Vagina (tissue), 2 donors: ENCODE measurements around the gene ITFG1. TPM values are rescaled to one million over a fixed set of nuclear protein-coding genes. Genes with fewer than 3 reads are reported as not detected.

Source experiments
- DNase-seq, 2 donors: peaks; one replicate each; pipeline ENCODE4 v3.0.0-alpha.2; 2017; ENCODE audit errors: extremely low spot score in 2 of 2
- H3K27ac ChIP-seq: fragments of 200-600 bp; sonication (generic); one replicate; pipeline ENCODE4 v1.5.1; 2019
- H3K27me3 ChIP-seq: fragments of 200-600 bp; sonication (generic); one replicate; pipeline ENCODE4 v1.5.1; 2019
- H3K36me3 ChIP-seq, 2 donors: fragments of 200-600 bp; sonication (generic); one replicate each; pipeline ENCODE4 v1.5.1; 2017 to 2019
- H3K4me1 ChIP-seq: fragments of 200-600 bp; sonication (generic); one replicate; pipeline ENCODE4 v1.5.1; 2019
- H3K4me3 ChIP-seq, 2 donors: fragments of 200-600 bp; sonication (generic); 1 replicate in 1 of 2; 2 replicates in 1 of 2; pipeline ENCODE4 v1.5.1; 2016 to 2019
- H3K9me3 ChIP-seq: fragments of 200-600 bp; sonication (generic); one replicate; pipeline ENCODE4 v1.5.1; 2019
- POLR2A ChIP-seq, 2 donors: fragments of 450-650 bp; IDR thresholded peaks; one replicate each; pipeline ENCODE4 v1.6.1; 2017; ENCODE audit warnings: antibody characterized with exemption in 2 of 2, mild to moderate bottlenecking in 2 of 2, moderate library complexity in 2 of 2
- POLR2AphosphoS5 ChIP-seq, 2 donors: sonication (generic); formaldehyde crosslinking; IDR thresholded peaks; one replicate each; pipeline ENCODE4 v1.9.0; 2017; ENCODE audit warnings: antibody characterized with exemption in 2 of 2, mild to moderate bottlenecking in 2 of 2, low read depth in 1 of 2; ENCODE audit not compliant: insufficient read depth in 1 of 2
- intact Hi-C: fragments of 100-400 bp; cut with DNase I; formaldehyde crosslinking; loops from one replicate; pipeline ENCODE4 v1.15.1; 2023
- total RNA-seq: library from RNA; depleted of rRNA; stranded (reverse); fragments of >200 nt; gene quantifications from one replicate; pipeline ENCODE4 v1.2.3, GENCODE V29; 2016
- TF ChIP-seq, protein P1 (sequence below), 3 experiments: fragments of 450-650 bp in 2 of 3; fragments of 200-600 bp in 1 of 3; sonication (generic) in 1 of 3; IDR thresholded peaks; one replicate each; pipeline ENCODE4 v1.5.1; 2017 to 2019; ENCODE audit warnings: antibody characterized with exemption in 3 of 3, mild to moderate bottlenecking in 2 of 3, moderate library complexity in 2 of 3

The ITFG1 gene
- total RNA-seq, 1 donor from 2014 or later = 24.8 TPM

DNA sequence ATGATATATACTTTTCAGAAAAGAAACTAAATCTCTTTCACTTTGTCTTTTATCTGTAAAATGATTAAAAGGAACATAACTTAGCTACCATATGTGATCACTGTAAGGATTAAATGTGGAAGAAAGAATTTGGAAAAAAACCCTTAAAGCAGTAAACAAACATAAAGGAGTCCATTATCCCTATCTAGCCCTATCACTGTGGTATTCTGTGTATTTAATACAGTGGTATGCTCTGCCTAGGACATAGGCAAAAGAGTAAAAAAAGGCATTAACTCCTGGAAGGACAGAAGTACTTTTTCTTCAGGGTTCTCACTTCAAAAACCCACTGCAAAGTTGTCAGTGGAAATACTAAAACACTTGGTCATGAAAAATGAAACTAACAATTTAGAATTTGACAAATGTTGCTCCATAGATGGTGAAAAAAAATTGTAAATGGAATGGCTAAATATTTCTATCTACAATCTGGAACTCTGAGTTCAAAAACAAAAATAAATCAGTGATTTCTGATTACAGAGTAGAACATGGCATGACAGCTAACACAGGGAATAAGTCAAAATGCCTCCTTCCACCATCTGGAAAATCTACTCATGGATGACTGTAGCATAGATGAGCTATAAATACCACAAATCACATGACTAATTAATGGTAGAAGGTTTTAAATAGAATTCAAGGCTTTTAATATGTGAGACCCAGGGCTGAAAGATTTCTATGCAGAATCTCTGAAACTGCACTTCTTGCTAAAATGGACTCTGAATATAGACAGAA is 140.1 kb downstream of the ITFG1 start:
- Histone ChIP-seq H3K36me3 (no peaks in the 10 kb centered on the region), H3K9me3 (no peaks in the 10 kb centered on the region), H3K27ac (no peak overlapping the region), H3K4me1 (no peaks in the 10 kb centered on the region), H3K4me3 (no peak overlapping the region), H3K27me3 (no peaks in the 10 kb centered on the region)
- intact Hi-C loops = no loop called here
- no peak for DNase-seq
- TF ChIP-seq, protein P1, sequence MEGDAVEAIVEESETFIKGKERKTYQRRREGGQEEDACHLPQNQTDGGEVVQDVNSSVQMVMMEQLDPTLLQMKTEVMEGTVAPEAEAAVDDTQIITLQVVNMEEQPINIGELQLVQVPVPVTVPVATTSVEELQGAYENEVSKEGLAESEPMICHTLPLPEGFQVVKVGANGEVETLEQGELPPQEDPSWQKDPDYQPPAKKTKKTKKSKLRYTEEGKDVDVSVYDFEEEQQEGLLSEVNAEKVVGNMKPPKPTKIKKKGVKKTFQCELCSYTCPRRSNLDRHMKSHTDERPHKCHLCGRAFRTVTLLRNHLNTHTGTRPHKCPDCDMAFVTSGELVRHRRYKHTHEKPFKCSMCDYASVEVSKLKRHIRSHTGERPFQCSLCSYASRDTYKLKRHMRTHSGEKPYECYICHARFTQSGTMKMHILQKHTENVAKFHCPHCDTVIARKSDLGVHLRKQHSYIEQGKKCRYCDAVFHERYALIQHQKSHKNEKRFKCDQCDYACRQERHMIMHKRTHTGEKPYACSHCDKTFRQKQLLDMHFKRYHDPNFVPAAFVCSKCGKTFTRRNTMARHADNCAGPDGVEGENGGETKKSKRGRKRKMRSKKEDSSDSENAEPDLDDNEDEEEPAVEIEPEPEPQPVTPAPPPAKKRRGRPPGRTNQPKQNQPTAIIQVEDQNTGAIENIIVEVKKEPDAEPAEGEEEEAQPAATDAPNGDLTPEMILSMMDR (IDR thresholded peaks at IDR 0.05) = no peak
- no peak for TF ChIP-seq POLR2AphosphoS5 (IDR thresholded peaks at IDR 0.05; ENCODE audit: insufficient read depth in 1 of 2, low read depth in 1 of 2)
- no peak for TF ChIP-seq POLR2A (IDR thresholded peaks at IDR 0.05)

DNA sequence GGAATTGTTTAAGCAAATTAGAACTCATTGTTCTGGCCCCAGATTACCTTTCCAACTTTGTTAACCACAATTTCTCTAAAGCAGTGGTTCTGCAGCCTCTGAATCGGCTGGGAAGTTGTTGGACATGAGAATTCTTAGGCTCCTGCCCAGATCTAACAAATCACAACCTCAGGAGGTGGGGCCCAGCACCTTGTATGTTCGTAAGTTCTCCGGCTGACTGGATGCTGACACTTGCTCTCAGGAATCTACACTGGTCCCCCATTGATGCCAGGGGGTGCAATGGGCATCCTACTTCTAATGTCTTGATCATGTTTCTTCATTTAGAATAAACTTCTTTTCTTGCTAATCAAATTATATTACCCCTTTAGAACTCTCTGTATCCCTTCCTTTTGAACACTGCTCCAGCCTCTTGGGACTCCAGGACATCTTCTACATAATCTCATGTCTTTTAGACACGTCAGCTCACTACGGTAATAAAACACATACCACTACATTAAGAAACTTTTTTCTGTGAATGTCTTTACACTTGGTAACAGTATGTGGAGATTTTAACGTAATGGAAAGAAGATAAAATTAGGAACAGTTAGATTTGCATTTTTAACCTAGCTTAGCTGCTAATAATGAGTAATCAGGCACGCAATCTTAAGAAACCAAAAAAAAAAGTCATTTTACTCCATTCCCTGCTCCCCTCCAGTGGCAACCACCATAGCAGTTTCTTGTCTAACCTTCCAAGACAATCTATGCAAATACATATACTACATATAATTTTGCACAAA is 143.2 kb downstream of the ITFG1 start:
- Histone ChIP-seq H3K4me1 (no peaks in the 10 kb centered on the region), H3K36me3 (no peaks in the 10 kb centered on the region), H3K27me3 (no peaks in the 10 kb centered on the region), H3K4me3 (no peak overlapping the region), H3K27ac (no peak overlapping the region), H3K9me3 (no peaks in the 10 kb centered on the region)
- no peak for TF ChIP-seq POLR2AphosphoS5 (IDR thresholded peaks at IDR 0.05; ENCODE audit: insufficient read depth in 1 of 2, low read depth in 1 of 2)
- TF ChIP-seq POLR2A (IDR thresholded peaks at IDR 0.05) = no peak
- TF ChIP-seq, protein P1 (IDR thresholded peaks at IDR 0.05) = no peak
- intact Hi-C loops = no loop called here
- DNase-seq = no peak

DNA sequence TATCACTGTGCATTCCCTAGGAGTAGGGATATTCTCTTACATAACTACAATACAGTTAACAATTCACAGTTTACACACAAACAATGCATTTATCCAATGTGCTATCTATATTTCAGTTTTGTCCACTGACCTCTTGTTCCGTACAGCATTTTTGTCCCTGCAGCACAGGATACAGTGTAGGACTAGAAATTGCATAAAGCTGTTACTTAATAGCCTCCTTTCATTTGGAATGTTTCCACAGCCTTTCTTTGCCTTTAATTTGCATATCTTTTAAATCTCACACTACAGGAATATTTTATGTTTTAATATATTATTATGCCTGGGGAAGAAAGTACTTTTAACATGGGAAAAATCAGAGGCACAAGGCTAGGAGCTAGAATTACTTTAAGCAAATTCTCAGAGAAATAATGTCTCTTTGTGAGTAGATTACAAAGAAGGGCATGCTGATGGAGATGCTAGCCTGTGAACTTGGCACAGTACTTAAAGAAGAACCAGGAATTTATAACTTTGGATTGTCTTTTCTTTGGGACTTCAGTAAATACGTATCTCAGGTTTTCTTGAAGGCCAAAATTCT is 144.3 kb downstream of the ITFG1 start:
- Histone ChIP-seq H3K4me3 (no peak overlapping the region), H3K4me1 (no peaks in the 10 kb centered on the region), H3K27ac (no peak overlapping the region), H3K9me3 (no peaks in the 10 kb centered on the region), H3K36me3 (no peaks in the 10 kb centered on the region), H3K27me3 (no peaks in the 10 kb centered on the region)
- DNase-seq = no peak
- intact Hi-C loops = no loop called here
- TF ChIP-seq, protein P1 (IDR thresholded peaks at IDR 0.05) = no peak
- TF ChIP-seq POLR2A (IDR thresholded peaks at IDR 0.05) (no peak), POLR2AphosphoS5 (IDR thresholded peaks at IDR 0.05; ENCODE audit: insufficient read depth in 1 of 2, low read depth in 1 of 2) (no peak)

DNA sequence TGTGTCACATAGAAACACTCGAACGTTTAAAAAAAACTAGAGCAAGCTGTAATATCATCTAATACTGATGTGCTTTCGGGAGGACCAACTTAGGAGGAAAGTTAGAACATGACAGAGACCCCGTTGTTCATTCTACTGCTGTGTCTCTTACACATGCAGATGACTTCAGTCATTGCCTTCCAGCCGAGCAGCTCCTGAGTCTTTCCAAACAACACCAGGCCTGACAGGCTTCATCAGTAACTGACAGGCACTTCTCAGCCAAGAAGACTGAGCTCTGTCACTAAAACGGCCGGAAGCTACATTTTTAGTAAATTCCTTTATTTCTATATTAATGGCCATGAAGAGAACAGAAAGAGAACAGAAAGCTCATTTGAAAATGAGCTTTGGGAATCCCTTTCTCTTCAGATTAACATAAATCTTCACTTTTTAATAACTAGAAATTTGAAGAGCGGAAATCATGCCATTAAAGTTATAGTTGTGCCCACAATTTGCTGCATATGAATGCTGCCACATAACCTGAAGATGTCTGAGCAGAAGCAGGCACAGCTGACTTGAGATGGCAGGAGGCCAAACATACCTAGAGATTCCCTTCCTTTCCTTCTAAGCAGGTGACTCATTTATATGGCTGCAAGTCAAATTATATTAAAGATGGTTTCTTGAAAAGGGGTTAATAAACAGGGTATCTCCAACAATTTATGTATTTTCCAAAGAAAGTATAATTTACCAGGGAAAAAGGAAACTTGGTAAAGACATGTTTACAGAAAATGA is 148.9 kb downstream of the ITFG1 start:
- intact Hi-C loops = no loop called here
- Histone ChIP-seq H3K36me3 (no peaks in the 10 kb centered on the region), H3K4me3 (no peak overlapping the region), H3K9me3 (no peaks in the 10 kb centered on the region), H3K27me3 (no peaks in the 10 kb centered on the region), H3K4me1 (no peaks in the 10 kb centered on the region), H3K27ac (no peak overlapping the region)
- no peak for DNase-seq
- TF ChIP-seq POLR2A (IDR thresholded peaks at IDR 0.05) (no peak), POLR2AphosphoS5 (IDR thresholded peaks at IDR 0.05; ENCODE audit: insufficient read depth in 1 of 2, low read depth in 1 of 2) (no peak)
- TF ChIP-seq, protein P1 (IDR thresholded peaks at IDR 0.05) = no peak
